ENCODE data around the gene DIS3L2.

DNA sequence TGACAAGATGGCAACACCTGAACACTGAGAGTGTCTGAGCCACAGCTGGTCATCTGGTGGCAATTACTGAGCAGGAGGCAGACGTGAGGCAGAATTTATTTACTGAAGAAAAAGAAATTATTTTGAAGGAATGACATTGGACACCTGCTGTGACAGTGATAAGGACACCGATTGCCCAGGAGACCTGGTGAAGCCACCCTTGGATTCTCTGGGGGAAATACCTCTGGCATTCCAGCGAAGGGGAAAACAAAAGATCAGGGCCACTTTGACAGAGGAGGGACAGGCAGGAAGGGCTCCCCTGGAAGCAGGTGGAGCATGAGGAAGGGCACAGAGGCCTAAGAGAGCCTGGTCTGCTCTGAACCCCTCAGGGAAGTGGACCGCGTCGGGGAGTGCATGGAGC lies 331.7 kb downstream of the DIS3L2 start:
- TF ChIP-seq, protein P1, sequence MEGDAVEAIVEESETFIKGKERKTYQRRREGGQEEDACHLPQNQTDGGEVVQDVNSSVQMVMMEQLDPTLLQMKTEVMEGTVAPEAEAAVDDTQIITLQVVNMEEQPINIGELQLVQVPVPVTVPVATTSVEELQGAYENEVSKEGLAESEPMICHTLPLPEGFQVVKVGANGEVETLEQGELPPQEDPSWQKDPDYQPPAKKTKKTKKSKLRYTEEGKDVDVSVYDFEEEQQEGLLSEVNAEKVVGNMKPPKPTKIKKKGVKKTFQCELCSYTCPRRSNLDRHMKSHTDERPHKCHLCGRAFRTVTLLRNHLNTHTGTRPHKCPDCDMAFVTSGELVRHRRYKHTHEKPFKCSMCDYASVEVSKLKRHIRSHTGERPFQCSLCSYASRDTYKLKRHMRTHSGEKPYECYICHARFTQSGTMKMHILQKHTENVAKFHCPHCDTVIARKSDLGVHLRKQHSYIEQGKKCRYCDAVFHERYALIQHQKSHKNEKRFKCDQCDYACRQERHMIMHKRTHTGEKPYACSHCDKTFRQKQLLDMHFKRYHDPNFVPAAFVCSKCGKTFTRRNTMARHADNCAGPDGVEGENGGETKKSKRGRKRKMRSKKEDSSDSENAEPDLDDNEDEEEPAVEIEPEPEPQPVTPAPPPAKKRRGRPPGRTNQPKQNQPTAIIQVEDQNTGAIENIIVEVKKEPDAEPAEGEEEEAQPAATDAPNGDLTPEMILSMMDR (IDR thresholded peaks at IDR 0.05) = no peak
- TF ChIP-seq POLR2A (IDR thresholded peaks at IDR 0.05) = no peak
